Muscle layer of duodenum (tissue), 2 donors: ENCODE measurements around the gene MAGI2.

ENCODE experiments used
- H3K27ac ChIP-seq: one replicate; pipeline ENCODE4 v1.7.0; 2013; ENCODE audit warnings: mild to moderate bottlenecking, low read length
- H3K27me3 ChIP-seq: one replicate; pipeline ENCODE4 v1.7.0; 2013; ENCODE audit warnings: low read depth, mild to moderate bottlenecking, control low read depth, low read length
- H3K36me3 ChIP-seq, 2 donors: one replicate each; pipeline ENCODE4 v1.7.0; 2013; ENCODE audit warnings: low read length in 2 of 2, control low read depth in 1 of 2, mild to moderate bottlenecking in 1 of 2; ENCODE audit not compliant: insufficient read depth in 2 of 2, control insufficient read depth in 1 of 2
- H3K4me1 ChIP-seq, 2 donors: one replicate each; pipeline ENCODE4 v1.7.0; 2013; ENCODE audit warnings: low read length in 2 of 2, mild to moderate bottlenecking in 2 of 2, control low read depth in 1 of 2, moderate library complexity in 1 of 2; ENCODE audit not compliant: insufficient read depth in 2 of 2, control insufficient read depth in 1 of 2
- H3K4me3 ChIP-seq, 2 donors: one replicate each; pipeline ENCODE4 v1.7.0; 2013; ENCODE audit warnings: low read length in 2 of 2, low read depth in 1 of 2, mild to moderate bottlenecking in 1 of 2
- H3K9me3 ChIP-seq, 2 donors: one replicate each; pipeline ENCODE4 v1.7.0; 2013; ENCODE audit warnings: low read length in 2 of 2, control low read depth in 1 of 2, mild to moderate bottlenecking in 1 of 2; ENCODE audit not compliant: control insufficient read depth in 1 of 2
- donor health status: healthy.

MAGI2 gene

GRCh38 chr7:79245623-79246249 is 207.7 kb downstream of the MAGI2 start:
- no peaks in the 10 kb centered on the region for H3K36me3 ChIP-seq
- no peaks in the 10 kb centered on the region for H3K4me1 ChIP-seq
- no peak overlapping the region for H3K27ac ChIP-seq
- no peak overlapping the region for H3K4me3 ChIP-seq
- H3K9me3 ChIP-seq, result no peaks in the 10 kb centered on the region
- H3K27me3 ChIP-seq, result no peaks in the 10 kb centered on the region

GRCh38 chr7:79244482-79244881 is 209.0 kb downstream of the MAGI2 start:
- Histone ChIP-seq H3K36me3 (no peaks in the 10 kb centered on the region), H3K4me3 (no peak overlapping the region), H3K4me1 (peaks cover 0 to 3% of the 10 kb centered on the region in 2 donors), H3K9me3 (no peaks in the 10 kb centered on the region), H3K27ac (no peak overlapping the region), H3K27me3 (no peaks in the 10 kb centered on the region)

- no peaks in the 10 kb centered on the region for H3K36me3 ChIP-seq
- H3K27me3 ChIP-seq, result no peaks in the 10 kb centered on the region
- no peak overlapping the region for H3K4me3 ChIP-seq
- H3K9me3 ChIP-seq, result no peaks in the 10 kb centered on the region
- no peak overlapping the region for H3K27ac ChIP-seq
- H3K4me1 ChIP-seq, result peaks cover 0 to 3% of the 10 kb centered on the region in 2 donors
Measured at GRCh38 chr7:79241288-79242060, 212.0 kb downstream of the MAGI2 start.

GRCh38 chr7:79240413-79240812 is 213.1 kb downstream of the MAGI2 start:
- Histone ChIP-seq H3K36me3 (no peaks in the 10 kb centered on the region), H3K27me3 (no peaks in the 10 kb centered on the region), H3K9me3 (no peaks in the 10 kb centered on the region), H3K4me3 (no peak overlapping the region), H3K4me1 (peaks cover 0 to 3% of the 10 kb centered on the region in 2 donors), H3K27ac (no peak overlapping the region)

- no peak overlapping the region for H3K4me3 ChIP-seq
- H3K4me1 ChIP-seq, result peaks cover 0 to 3% of the 10 kb centered on the region in 2 donors
- H3K36me3 ChIP-seq, result no peaks in the 10 kb centered on the region
- no peak overlapping the region for H3K27ac ChIP-seq
- H3K9me3 ChIP-seq, result no peaks in the 10 kb centered on the region
- no peaks in the 10 kb centered on the region for H3K27me3 ChIP-seq
Measured at GRCh38 chr7:79236352-79237028, 217.0 kb downstream of the MAGI2 start.

GRCh38 chr7:79227044-79227443 is 226.4 kb downstream of the MAGI2 start:
- Histone ChIP-seq H3K27ac (no peak overlapping the region), H3K27me3 (no peaks in the 10 kb centered on the region), H3K36me3 (no peaks in the 10 kb centered on the region), H3K4me3 (no peak overlapping the region), H3K4me1 (no peaks in the 10 kb centered on the region), H3K9me3 (no peaks in the 10 kb centered on the region)

- Histone ChIP-seq H3K4me1 (no peaks in the 10 kb centered on the region), H3K27me3 (no peaks in the 10 kb centered on the region), H3K27ac (no peak overlapping the region), H3K4me3 (no peak overlapping the region), H3K9me3 (no peaks in the 10 kb centered on the region), H3K36me3 (no peaks in the 10 kb centered on the region)
Measured at GRCh38 chr7:79221211-79221610, 232.3 kb downstream of the MAGI2 start.

- no peak overlapping the region for H3K4me3 ChIP-seq
- no peaks in the 10 kb centered on the region for H3K36me3 ChIP-seq
- no peak overlapping the region for H3K27ac ChIP-seq
- H3K27me3 ChIP-seq, result no peaks in the 10 kb centered on the region
- H3K4me1 ChIP-seq, result no peaks in the 10 kb centered on the region
- H3K9me3 ChIP-seq, result no peaks in the 10 kb centered on the region
Measured at GRCh38 chr7:79217976-79218626, 235.4 kb downstream of the MAGI2 start.

- no peaks in the 10 kb centered on the region for H3K27me3 ChIP-seq
- no peaks in the 10 kb centered on the region for H3K36me3 ChIP-seq
- no peaks in the 10 kb centered on the region for H3K9me3 ChIP-seq
- H3K4me3 ChIP-seq, result no peak overlapping the region
- H3K4me1 ChIP-seq, result no peaks in the 10 kb centered on the region
- H3K27ac ChIP-seq, result no peak overlapping the region
Measured at GRCh38 chr7:79217468-79217867, 236.0 kb downstream of the MAGI2 start.

- Histone ChIP-seq H3K9me3 (no peaks in the 10 kb centered on the region), H3K27ac (no peak overlapping the region), H3K27me3 (no peaks in the 10 kb centered on the region), H3K36me3 (no peaks in the 10 kb centered on the region), H3K4me3 (no peak overlapping the region), H3K4me1 (no peaks in the 10 kb centered on the region)
Measured at GRCh38 chr7:79216236-79216635, 237.2 kb downstream of the MAGI2 start.

- no peaks in the 10 kb centered on the region for H3K27me3 ChIP-seq
- no peak overlapping the region for H3K27ac ChIP-seq
- H3K4me1 ChIP-seq, result no peaks in the 10 kb centered on the region
- H3K36me3 ChIP-seq, result no peaks in the 10 kb centered on the region
- H3K9me3 ChIP-seq, result no peaks in the 10 kb centered on the region
- H3K4me3 ChIP-seq, result no peak overlapping the region
Measured at GRCh38 chr7:79212334-79212733, 241.1 kb downstream of the MAGI2 start.
